LoVo (cell line): ENCODE measurements around the gene CDKN2B-AS1.

Source experiments
- DNase-seq: peaks from one replicate; pipeline ENCODE4 v3.0.0-alpha.2; 2016; ENCODE audit warnings: low spot score

The CDKN2B-AS1 gene

GRCh38 chr9:22154064-22154463 is 159.5 kb downstream of the CDKN2B-AS1 start:
- DNase-seq = no peak

GRCh38 chr9:22156586-22156985 is 162.0 kb downstream of the CDKN2B-AS1 start:
- DNase-seq = no peak

GRCh38 chr9:22157276-22157675 is 162.7 kb downstream of the CDKN2B-AS1 start:
- no peak for DNase-seq

GRCh38 chr9:22157828-22158227 is 163.2 kb downstream of the CDKN2B-AS1 start:
- no peak for DNase-seq

- DNase-seq = peak; percentile 43
These were observed 163.7 kb downstream of the CDKN2B-AS1 start for GRCh38 chr9:22158271-22158670.

- DNase-seq = peak; percentile 66
These were observed 164.3 kb downstream of the CDKN2B-AS1 start for GRCh38 chr9:22158927-22159346.

- no peak for DNase-seq
These were observed 165.0 kb downstream of the CDKN2B-AS1 start for GRCh38 chr9:22159586-22159985.

GRCh38 chr9:22160221-22160620 is 165.6 kb downstream of the CDKN2B-AS1 start:
- no peak for DNase-seq

GRCh38 chr9:22165144-22165543 is 170.6 kb downstream of the CDKN2B-AS1 start:
- no peak for DNase-seq

GRCh38 chr9:22169243-22169642 is 174.7 kb downstream of the CDKN2B-AS1 start:
- DNase-seq = no peak

- no peak for DNase-seq
These were observed 175.3 kb downstream of the CDKN2B-AS1 start for GRCh38 chr9:22169727-22170503.
